ENCODE measurements around the gene FAM180A.

- TF ChIP-seq CTCF (IDR thresholded peaks at IDR 0.05; ENCODE audit: insufficient read depth, low read length, poor library complexity, severe bottlenecking) (no peak), EZH2phosphoT487 (conservative IDR thresholded peaks at IDR 0.05; ENCODE audit: low read length) (no peak)
These were observed 47.4 kb upstream of the FAM180A start for GRCh38 chr7:135795846-135796570.
